ENCODE data around the gene CD248.
A peak's percentile ranks its signal among the peaks of the same experiment; 100 is the strongest.
"Not testable (repeated sequence)": the region's sequence is repeated elsewhere in the genome, so short reads cannot be mapped to it uniquely, and the experiment has no call there.

The CD248 gene, protein sequence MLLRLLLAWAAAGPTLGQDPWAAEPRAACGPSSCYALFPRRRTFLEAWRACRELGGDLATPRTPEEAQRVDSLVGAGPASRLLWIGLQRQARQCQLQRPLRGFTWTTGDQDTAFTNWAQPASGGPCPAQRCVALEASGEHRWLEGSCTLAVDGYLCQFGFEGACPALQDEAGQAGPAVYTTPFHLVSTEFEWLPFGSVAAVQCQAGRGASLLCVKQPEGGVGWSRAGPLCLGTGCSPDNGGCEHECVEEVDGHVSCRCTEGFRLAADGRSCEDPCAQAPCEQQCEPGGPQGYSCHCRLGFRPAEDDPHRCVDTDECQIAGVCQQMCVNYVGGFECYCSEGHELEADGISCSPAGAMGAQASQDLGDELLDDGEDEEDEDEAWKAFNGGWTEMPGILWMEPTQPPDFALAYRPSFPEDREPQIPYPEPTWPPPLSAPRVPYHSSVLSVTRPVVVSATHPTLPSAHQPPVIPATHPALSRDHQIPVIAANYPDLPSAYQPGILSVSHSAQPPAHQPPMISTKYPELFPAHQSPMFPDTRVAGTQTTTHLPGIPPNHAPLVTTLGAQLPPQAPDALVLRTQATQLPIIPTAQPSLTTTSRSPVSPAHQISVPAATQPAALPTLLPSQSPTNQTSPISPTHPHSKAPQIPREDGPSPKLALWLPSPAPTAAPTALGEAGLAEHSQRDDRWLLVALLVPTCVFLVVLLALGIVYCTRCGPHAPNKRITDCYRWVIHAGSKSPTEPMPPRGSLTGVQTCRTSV

DNA sequence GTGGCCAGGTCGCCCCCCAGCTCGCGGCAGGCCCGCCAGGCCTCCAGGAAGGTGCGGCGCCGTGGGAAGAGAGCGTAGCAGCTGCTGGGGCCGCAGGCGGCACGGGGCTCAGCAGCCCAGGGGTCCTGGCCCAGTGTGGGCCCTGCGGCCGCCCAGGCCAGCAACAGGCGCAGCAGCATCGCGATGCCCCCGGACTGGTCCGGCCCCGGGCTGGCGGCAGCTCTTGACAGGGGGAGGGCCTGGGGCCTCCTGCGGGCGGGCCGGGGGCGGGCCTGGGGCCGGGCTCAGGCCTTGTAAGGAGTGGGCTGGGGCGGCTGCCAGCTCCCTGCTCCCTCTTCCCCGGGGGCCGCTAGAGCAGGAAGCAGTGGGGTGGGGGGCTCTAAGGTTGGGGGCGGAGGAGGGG lies at the start of gene CD248:
Gene CD248 (minus strand): TSS at position 196 of the 403 bp plus-strand sequence. CDS start 17 bp downstream, at position 179.
- no peak for DNase-seq (ENCODE audit: low read depth)

DNA sequence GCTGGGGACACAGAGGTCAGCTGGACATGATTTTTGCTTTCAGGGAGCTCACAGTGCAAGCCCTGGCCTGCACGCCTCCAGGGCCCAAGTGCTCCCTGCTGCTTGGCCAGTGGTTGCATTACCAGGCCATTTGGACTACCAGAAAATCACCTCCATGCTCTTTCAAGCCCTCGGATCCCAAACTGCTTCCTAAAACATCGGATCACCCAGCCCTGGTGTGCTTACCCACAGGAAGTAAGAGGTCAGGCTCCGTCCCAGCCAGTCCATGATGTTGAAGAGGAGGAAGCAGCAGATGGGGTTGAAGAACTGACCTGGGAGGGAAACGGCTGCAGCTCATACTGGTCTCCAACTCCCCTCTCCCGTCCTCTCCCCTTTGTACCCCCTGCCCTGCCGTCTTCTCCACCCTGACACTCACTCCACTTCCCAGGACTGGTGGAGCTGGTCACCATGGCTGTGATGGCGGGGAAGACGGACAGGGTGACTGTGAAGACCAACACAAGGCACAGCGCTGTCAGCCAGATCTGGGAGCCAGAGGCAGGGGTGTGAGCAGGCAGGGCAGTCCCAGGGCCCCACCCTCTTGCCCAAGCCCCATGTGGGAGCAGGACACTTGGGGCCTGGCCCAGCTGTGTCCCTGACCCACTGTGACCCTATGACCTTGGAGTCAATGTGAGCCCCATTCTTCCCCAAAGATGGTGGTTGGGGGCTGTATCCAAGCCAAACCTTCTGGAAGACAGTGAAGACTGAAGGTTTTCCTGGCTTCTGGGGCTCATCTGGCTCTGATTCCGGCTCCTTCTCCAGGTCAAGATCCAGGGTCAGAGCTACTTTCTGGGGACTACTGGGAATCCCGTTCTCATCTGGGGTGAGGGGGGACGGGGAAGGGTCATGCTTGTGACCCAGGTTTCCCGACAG lies 49.1 kb upstream of the CD248 start:
- DNase-seq (ENCODE audit: low read depth), result no peak

DNA sequence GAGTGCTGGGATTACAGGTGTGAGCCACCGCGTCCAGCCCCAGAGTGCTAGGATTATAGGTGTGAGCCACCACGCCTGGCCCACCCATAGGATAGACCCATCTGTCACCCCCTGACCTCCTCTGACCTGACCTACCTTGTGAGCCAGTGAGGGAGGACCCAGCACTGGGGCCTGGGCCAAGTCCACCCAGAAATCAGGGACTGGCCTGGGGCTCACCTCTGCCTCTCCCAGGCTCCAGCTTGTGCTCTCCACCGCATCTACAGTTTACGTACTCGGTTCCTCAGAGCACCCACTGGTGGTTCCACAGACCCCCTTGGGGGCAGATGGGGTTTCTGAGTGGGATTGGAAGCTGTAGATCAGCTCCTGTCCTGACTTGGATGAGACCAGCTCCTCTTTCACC lies 48.3 kb upstream of the CD248 start:
- no peak for DNase-seq (ENCODE audit: low read depth)

DNA sequence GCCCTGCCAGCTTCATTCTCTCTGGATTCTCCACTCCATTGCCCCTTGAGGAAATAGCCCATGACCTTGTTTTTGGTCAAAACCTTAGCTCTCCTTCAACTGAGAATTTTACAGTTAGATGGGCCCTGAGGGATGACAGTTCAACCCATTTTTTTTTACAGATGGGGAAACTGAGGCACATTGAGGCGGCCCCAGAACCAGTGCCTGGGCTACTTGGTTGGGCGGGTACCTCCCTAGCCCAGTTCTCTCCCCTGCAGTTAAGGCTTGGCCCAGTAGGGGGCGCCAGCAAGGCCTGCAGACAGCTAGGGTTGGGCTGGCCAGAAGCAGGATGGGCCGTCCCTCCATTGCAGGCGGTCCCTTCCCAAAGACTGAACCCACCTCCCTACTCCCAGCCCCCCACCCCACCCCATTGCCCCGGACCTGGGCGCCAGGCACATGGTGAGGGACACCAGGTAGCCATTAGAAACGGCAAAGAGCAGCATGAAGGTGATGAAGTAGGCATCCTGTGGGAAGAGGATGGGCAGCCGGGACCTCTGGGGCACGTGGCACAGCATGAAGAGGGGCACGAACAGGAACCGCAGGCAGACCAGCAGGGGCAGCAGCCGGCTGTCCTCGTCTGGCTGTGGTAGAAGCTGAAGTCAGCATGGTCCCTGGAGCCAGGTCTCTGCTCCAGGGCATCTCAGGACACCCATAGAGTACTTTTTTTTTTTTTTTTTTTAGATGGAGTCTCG lies 47.1 kb upstream of the CD248 start:
- peak; percentile 52 for DNase-seq (ENCODE audit: low read depth)

DNA sequence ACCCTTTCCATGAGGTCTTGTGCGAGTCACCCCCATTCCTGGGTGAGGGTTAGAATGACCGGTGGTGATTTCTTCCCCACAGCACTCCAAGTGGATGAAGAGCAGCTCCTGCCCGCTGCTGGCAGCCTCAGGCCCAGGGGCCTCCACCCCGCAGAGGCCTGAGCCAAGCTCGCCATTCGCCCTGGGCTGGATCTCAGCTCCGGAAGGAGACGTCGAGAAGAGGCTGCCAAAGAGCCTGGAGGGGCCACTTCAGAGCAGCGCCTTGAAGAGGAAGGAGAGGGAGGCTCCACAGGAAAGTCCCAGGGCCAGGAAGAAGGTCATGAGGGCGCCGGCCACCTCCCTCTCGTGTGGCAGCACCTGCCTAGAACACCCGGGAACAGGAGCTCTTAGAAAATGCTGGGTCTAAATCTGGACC lies 46.4 kb upstream of the CD248 start:
- DNase-seq (ENCODE audit: low read depth), result no peak

DNA sequence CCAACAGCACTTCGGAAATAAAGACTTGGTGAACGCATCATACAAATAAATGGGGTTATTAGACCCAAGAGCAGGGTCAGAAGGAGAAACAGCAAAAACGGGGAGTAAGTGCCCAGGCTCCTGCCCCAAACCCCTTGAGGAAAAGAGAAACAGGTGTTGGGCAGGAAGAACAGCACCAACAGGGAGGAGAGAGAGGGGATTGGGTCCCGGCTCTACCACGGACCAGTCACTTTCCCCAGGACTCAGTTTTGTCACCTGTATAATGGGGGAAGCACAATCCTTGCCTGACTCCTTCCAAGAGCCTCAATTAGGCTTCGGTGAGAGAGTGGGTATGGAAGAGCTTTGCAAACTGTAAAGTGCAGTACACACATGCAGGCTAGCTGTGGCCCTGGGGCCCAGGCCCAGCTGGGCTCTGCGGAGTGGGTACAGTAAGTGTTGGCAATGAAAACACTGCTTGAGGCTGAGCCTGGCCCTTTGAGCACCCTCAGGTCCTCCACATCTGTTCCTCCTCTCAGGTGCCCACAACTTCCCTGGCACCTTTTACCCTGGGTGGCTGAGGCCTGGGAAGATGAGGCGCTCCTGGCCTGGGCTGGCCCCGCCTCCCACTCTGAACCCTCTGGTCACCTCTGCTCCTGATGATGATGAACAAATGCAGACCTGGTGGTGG lies 45.8 kb upstream of the CD248 start:
- no peak for DNase-seq (ENCODE audit: low read depth)

DNA sequence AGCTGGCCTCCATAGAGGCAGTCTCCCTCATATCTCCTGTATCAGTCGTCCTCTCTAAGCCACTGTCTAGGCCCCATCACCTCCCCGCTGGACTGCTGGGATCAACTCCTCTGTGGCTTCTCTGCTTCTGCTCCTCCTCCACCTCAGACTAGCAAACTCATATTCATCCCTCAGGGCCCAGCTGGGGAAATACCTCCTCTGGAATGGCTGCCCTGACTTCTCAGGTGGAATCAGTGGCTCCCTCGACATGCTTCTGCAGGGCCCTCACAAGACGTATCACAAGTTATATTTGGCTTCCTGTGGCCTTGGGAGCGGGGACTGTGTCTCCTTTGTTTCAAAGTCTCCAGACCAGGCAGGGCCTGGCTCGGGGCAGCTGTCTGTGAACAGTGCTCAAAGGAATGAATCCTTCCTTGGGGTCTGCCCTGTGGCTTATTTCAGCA lies 44.7 kb upstream of the CD248 start:
- DNase-seq (ENCODE audit: low read depth), result no peak

DNA sequence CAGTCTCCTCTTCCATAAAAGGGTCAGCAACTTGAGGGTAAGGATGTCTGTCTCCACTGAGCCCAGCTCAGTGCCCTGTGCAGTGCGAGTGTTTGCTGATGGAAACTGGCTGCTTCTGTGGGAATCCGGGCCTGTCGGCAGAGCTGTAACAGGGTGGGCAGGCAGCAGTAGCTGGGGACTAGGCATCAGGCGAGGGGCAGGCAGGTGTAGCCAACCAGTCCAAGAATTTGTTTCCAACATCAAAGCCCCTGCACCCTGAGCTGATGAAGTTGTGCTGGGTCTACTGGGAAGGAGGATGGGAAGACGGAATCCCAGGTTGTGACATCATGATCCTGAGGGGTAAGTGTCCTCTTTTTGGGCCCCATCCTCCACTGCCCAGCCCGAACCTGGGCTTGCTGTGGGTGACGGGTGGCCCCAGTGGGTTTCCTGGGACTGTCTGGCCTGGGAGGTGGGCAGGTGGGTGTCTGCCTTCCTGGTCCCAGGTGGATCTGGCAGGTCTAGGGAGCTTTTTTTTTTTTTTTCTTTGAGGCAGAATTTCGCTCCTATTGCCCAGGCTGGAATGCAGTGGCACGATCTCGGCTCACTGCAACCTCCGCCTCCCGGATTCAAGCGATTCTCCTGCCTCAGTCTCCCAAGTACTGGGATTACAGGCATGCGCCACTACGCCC lies 43.7 kb upstream of the CD248 start:
- DNase-seq (ENCODE audit: low read depth), result no peak

DNA sequence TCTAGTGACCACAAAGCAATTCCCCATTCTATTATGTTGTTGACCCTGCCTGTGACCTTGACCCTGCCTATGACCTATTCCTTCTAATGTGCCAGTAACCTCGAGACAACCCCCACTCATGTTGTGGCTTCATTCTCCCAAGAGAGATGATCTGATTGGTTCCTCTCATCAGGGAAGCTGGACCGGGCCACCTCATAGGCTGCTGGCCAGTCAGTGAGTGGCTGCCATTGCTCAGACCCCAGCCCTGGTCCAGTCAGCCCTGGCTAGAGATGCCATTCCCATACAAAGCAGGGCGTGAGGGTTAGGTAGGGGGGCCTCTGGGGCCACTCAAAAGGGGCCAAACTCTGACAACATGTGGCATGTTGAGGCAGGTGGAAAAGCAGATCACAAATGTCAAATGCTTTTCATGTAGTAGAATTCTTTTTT lies 42.8 kb upstream of the CD248 start:
- DNase-seq (ENCODE audit: low read depth), result no peak

DNA sequence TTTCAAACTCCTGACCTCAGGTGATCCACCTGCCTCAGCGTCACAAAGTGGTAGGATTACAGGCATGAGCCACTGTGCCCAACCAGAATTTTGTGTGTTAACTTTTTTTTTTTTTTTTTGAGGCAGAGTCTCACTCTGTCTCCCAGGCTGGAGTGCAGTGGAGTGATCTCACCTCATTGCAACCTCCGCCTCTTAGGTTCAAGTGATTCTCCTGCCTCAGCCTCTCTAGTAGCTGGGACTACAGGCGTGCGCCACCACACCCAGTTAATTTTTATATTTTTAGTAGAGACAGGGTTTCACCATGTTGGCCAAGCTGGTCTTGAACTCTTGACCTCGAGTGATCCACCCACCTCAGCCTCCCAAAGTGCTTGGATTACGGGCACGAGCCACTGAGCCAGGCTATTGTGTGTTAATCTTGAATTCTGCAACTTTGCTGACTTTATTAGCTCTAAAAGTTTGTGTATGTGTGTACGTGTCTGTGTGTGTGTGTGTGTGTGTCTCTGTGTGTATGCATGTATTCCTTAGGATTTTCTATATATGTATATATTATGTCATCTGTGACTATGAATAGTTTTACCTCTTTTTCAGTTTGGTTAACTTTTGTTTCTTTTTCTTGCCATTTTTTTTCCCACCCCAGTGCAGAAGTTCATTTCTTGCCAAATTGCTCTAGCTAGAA lies 33.9 kb upstream of the CD248 start:
- not testable (repeated sequence) for DNase-seq (ENCODE audit: low read depth)

DNA sequence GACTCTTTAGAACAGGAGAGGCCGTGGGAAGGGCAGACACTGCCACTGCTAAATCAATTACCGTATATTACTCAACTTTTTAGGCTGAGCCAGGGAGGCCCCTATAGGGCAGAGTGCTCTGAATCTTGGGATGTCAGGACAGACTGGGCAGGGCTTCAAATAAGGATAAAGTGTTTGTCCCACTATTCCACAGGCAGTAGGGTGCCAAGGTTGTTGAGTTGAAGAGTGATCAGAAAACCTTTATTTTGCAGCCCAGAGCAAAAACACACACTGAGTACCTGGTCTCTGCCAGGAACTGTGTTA lies 32.2 kb upstream of the CD248 start:
- DNase-seq (ENCODE audit: low read depth), result no peak

DNA sequence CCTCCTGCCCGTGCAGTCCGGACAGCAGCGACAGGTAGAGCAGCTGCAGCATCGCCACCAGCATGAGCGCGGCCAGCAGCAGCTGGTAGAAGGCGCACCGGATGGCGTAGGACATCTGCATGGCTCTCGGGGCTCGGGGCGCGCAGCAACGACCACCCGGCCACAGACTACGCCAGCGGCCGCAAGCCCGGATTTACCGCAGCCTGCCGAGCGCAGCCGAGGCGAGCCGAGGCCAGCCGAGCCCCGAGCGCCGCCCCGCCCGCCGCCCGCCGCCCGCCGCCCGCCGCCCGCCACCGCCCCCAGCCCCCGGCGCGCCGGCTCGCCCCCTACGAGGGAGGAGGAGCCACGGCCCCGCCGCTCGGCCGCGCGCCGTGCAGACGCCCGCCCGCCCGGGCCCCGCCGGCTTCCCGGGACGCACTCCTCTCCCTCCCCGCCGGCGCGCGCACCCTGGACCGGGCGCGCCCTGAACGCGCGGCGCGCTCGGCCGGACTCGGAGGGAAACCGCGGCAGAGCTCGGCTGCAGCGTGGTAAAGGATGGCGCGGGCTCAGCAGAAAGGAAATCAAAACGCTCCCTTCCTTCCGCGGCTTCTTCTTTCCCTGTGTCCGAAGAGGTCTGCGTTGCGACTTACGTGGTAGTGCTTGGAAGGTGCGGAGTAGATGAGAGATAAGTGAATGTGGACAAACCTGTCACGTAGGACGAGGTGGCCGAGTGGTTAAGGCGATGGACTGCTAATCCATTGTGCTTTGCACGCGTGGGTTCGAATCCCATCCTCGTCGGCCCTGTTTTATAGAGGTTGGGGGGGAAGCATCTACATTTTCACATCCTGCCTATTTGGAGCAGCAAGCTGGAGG lies 30.8 kb upstream of the CD248 start, which contains the start of gene B4GAT1:
Gene B4GAT1 (minus strand): TSS at position 205 of the 852 bp plus-strand sequence. CDS start 84 bp downstream, at position 121.
- DNase-seq (ENCODE audit: low read depth), result peak; percentile 72

DNA sequence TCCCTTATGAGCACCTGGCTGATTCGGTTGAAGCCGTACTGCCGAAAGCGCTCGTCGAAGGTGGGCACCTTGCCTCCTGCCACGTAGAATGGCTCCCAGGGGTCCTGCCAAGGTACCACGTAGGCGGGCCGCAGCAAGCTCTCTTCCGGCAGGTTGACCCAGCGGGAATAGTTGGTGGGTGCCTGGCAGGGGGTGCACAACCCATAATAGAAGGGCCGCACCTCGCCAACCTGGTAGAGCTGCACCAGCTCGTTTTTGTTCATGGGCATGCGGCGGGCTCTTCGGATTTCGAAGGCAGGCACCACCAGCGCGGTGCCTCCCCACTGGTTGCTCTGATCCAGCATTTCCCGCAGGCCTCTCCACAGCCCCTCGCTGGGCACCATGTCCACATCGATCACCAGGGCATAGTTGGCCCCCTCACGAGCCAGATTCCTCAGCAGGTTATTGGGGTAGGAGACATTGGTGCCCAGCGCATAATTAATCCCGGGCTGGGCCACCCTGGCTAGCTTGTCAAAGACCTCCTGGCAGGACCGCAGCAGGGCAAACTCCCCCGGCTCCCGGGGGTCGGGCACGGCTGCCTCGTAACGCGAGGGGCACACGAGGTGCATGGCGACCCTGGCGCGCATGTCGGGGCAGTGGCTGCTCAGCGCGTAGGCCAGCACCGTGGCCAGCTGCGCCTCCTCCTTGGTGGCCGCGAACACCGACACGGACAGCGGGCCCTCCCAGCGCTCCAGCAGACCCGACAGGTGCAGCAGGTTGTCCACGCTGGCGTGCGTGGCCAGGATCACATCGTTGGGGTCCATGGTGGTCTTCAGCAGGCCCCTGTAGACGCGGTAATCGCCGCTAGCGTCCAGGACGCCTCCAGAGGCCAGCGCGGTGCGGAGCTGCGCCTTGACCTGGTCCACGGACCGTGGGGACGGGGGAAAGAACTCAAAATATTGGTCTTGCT lies 29.9 kb upstream of the CD248 start:
- no peak for DNase-seq (ENCODE audit: low read depth)

DNA sequence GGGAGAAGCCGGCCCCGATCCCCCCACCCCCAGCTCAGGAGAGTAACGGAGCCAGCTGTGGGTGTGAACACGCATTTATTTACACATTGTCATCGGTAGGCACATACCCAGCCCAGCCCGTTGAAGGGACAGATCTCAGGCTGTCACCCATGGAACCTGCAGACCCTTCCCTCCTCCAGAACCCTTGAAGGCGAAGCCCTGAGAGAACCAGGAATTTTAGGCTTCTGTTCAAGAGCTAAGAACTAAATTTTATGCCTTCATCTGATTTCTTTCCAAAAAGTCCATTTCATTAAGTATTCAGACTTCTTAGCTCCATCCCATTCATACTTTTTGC lies 28.4 kb upstream of the CD248 start:
- DNase-seq (ENCODE audit: low read depth), result no peak

DNA sequence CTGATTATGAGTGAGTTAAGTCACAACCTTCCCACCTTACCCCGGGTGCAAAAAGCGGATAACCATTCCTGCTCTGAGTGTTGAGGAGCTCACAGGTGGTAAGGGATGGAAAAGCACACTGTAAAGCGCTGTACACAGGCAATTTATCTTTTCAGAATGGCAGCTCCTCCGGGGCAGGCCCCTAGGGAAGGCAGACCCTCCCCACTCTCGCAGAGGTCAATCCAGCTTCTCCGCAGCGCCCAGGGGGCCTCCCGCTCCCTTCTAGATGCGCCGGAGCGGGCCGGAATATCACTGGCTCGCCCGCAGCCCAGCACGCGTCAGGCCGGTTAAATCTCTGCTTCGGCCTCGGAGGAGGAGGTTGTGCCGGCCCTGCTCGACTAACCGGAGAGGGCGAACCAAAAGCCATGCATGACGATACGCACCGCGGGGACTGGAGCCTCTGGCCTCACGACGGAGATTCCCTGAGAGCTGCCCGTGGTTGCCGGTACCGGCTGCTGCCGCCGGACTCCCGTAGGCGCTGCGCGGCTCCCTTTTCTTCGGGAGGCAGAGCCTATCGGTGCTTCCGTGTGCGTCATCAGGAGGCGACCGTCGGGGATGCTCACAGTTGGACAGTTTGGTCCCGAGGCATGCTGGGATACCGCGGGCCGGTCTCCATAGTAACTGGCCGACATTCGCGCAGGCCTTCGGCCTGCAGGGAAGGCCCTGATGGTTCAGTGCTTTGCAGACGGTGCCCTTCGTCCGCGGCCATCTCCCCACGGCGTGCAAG lies 27.9 kb upstream of the CD248 start, which contains the start of gene BRMS1:
Gene BRMS1 (minus strand): TSS at position 555 of the 766 bp plus-strand sequence. CDS start 2,870 bp downstream, outside the sequence.
- peak; percentile 95 for DNase-seq (ENCODE audit: low read depth)

DNA sequence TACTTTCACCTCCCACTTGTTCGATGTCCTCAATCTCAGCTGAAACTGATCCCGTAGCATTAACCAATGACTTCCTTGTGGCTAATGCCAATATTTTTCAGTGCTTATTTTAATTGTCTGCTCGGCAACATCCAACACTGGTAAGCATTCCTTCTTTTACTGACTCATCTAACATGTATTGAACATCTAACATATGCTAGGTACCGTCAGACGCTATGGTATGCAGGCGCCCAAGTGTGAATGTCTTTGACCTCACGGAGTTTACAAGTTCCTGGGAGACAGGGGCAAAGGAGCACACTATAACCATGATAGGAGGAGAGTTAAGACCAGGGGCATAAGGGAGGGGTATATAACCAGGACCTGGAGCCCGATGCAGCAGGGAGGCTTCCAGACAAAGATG lies 26.3 kb upstream of the CD248 start:
- no peak for DNase-seq (ENCODE audit: low read depth)
